IPS-20b (cell line): ENCODE measurements around the gene SLC24A1.

Experiments used
- H3K27ac ChIP-seq: one replicate; pipeline ENCODE4 v1.5.1; 2013; ENCODE audit warnings: low read length
- H3K27me3 ChIP-seq: 2 replicates; pipeline ENCODE4 v1.6.1; 2013; ENCODE audit warnings: mild to moderate bottlenecking, low read length, inconsistent platforms; ENCODE audit not compliant: insufficient read depth
- H3K36me3 ChIP-seq: 2 replicates; pipeline ENCODE4 v1.6.1; 2013; ENCODE audit warnings: low read depth, mild to moderate bottlenecking, inconsistent platforms, low read length, moderate library complexity; ENCODE audit not compliant: insufficient read depth
- H3K4me1 ChIP-seq: 2 replicates; pipeline ENCODE4 v1.6.1; 2013; ENCODE audit warnings: mild to moderate bottlenecking, control low read depth, inconsistent platforms, low read length, moderate library complexity; ENCODE audit not compliant: insufficient read depth
- H3K4me3 ChIP-seq: 2 replicates; pipeline ENCODE4 v1.5.1; 2013; ENCODE audit warnings: mild to moderate bottlenecking, low read length, inconsistent platforms
- H3K9ac ChIP-seq: 2 replicates; pipeline ENCODE4 v1.6.1; 2013; ENCODE audit warnings: low read depth, mild to moderate bottlenecking, inconsistent platforms, low read length, moderate library complexity
- H3K9me3 ChIP-seq: 2 replicates; pipeline ENCODE4 v1.6.1; 2013; ENCODE audit warnings: mild to moderate bottlenecking, low read depth, low read length, inconsistent platforms; ENCODE audit not compliant: insufficient read depth

The SLC24A1 gene

GRCh38 chr15:65621638-65622037 is at the start of gene SLC24A1:
Gene SLC24A1, plus strand, starts transcription at chr15:65621938. Its CDS starts 2,143 bp downstream, at chr15:65624081.
- Histone ChIP-seq H3K4me1 (peaks cover 13% of the 10 kb centered on the region), H3K27me3 (no peaks in the 10 kb centered on the region), H3K9me3 (no peaks in the 10 kb centered on the region), H3K9ac (no peak within 1 kb of the TSS), H3K36me3 (no peaks in the 10 kb centered on the region), H3K27ac (no peak within 1 kb of the TSS), H3K4me3 (no peak within 1 kb of the TSS)

- no peaks in the 10 kb centered on the region for H3K9me3 ChIP-seq
- H3K27me3 ChIP-seq = no peaks in the 10 kb centered on the region
- H3K9ac ChIP-seq = no peak overlapping the region
- no peak overlapping the region for H3K4me3 ChIP-seq
- peaks cover 92% of the 10 kb centered on the region for H3K36me3 ChIP-seq
- H3K27ac ChIP-seq = no peak overlapping the region
- no peaks in the 10 kb centered on the region for H3K4me1 ChIP-seq
Measured at GRCh38 chr15:65571971-65572370, 49.8 kb upstream of the SLC24A1 start.

- no peak overlapping the region for H3K27ac ChIP-seq
- H3K9ac ChIP-seq = no peak overlapping the region
- no peak overlapping the region for H3K4me3 ChIP-seq
- H3K9me3 ChIP-seq = no peaks in the 10 kb centered on the region
- H3K36me3 ChIP-seq = peaks cover 87% of the 10 kb centered on the region
- H3K4me1 ChIP-seq = peaks cover 8% of the 10 kb centered on the region; the same call in 1 of the 2 replicates
- H3K27me3 ChIP-seq = no peaks in the 10 kb centered on the region
Measured at GRCh38 chr15:65576664-65577063, 45.1 kb upstream of the SLC24A1 start.

GRCh38 chr15:65577129-65577996 is 44.4 kb upstream of the SLC24A1 start:
- Histone ChIP-seq H3K27me3 (no peaks in the 10 kb centered on the region), H3K9me3 (no peaks in the 10 kb centered on the region), H3K9ac (no peak overlapping the region), H3K27ac (no peak overlapping the region), H3K4me3 (no peak overlapping the region), H3K36me3 (peaks cover 87% of the 10 kb centered on the region), H3K4me1 (peaks cover 8% of the 10 kb centered on the region; the same call in 1 of the 2 replicates)

GRCh38 chr15:65578904-65579728 is 42.6 kb upstream of the SLC24A1 start:
- Histone ChIP-seq H3K4me1 (peaks cover 8% of the 10 kb centered on the region; the same call in 1 of the 2 replicates), H3K36me3 (peaks cover 90% of the 10 kb centered on the region), H3K4me3 (no peak overlapping the region), H3K27me3 (no peaks in the 10 kb centered on the region), H3K27ac (no peak overlapping the region), H3K9me3 (no peaks in the 10 kb centered on the region), H3K9ac (no peak overlapping the region; the same call in 1 of the 2 replicates)

GRCh38 chr15:65579762-65580161 is 42.0 kb upstream of the SLC24A1 start:
- H3K9ac ChIP-seq = no peak overlapping the region

GRCh38 chr15:65580287-65580686 is 41.5 kb upstream of the SLC24A1 start:
- H3K27me3 ChIP-seq = no peaks in the 10 kb centered on the region
- no peak overlapping the region for H3K9ac ChIP-seq
- no peak overlapping the region for H3K4me3 ChIP-seq
- peaks cover 90% of the 10 kb centered on the region for H3K36me3 ChIP-seq
- no peaks in the 10 kb centered on the region for H3K9me3 ChIP-seq
- peaks cover 8% of the 10 kb centered on the region; the same call in 1 of the 2 replicates for H3K4me1 ChIP-seq
- H3K27ac ChIP-seq = no peak overlapping the region

More at GRCh38 chr15:65579762-65580161, 42.0 kb upstream of the SLC24A1 start:
- Histone ChIP-seq H3K4me3 (no peak overlapping the region), H3K27ac (no peak overlapping the region), H3K9me3 (no peaks in the 10 kb centered on the region), H3K27me3 (no peaks in the 10 kb centered on the region), H3K36me3 (peaks cover 90% of the 10 kb centered on the region), H3K4me1 (peaks cover 8% of the 10 kb centered on the region; the same call in 1 of the 2 replicates)

- H3K36me3 ChIP-seq = peaks cover 83% of the 10 kb centered on the region
- peaks cover 7% of the 10 kb centered on the region; the same call in 1 of the 2 replicates for H3K4me1 ChIP-seq
- no peak overlapping the region for H3K27ac ChIP-seq
- H3K9me3 ChIP-seq = no peaks in the 10 kb centered on the region
- H3K9ac ChIP-seq = no peak overlapping the region; the same call in 1 of the 2 replicates
- no peaks in the 10 kb centered on the region for H3K27me3 ChIP-seq
- no peak overlapping the region for H3K4me3 ChIP-seq
Measured at GRCh38 chr15:65583701-65584100, 38.0 kb upstream of the SLC24A1 start.

- no peaks in the 10 kb centered on the region for H3K9me3 ChIP-seq
- H3K36me3 ChIP-seq = peaks cover 83% of the 10 kb centered on the region
- H3K27me3 ChIP-seq = no peaks in the 10 kb centered on the region
- 0 out of 2 replicates have a peak, but pooled peaks cover 2% of the 10 kb centered on the region for H3K4me1 ChIP-seq
- no peak overlapping the region for H3K27ac ChIP-seq
- H3K9ac ChIP-seq = no peak overlapping the region
- no peak overlapping the region for H3K4me3 ChIP-seq
Measured at GRCh38 chr15:65584241-65584640, 37.5 kb upstream of the SLC24A1 start.

- H3K27ac ChIP-seq = no peak overlapping the region
- H3K9me3 ChIP-seq = no peaks in the 10 kb centered on the region
- no peaks in the 10 kb centered on the region for H3K4me1 ChIP-seq
- H3K27me3 ChIP-seq = no peaks in the 10 kb centered on the region
- no peak overlapping the region for H3K9ac ChIP-seq
- no peak overlapping the region for H3K4me3 ChIP-seq
- H3K36me3 ChIP-seq = peaks cover 88% of the 10 kb centered on the region
Measured at GRCh38 chr15:65587094-65587493, 34.6 kb upstream of the SLC24A1 start.

GRCh38 chr15:65595960-65596359 is 25.8 kb upstream of the SLC24A1 start:
- no peak overlapping the region for H3K4me3 ChIP-seq
- H3K4me1 ChIP-seq = no peaks in the 10 kb centered on the region
- H3K36me3 ChIP-seq = peaks cover 86% of the 10 kb centered on the region
- H3K9ac ChIP-seq = no peak overlapping the region
- H3K27ac ChIP-seq = no peak overlapping the region
- H3K27me3 ChIP-seq = no peaks in the 10 kb centered on the region
- no peaks in the 10 kb centered on the region for H3K9me3 ChIP-seq
